ENCODE measurements around the gene BTN1A1. TPM values are rescaled to one million over a fixed set of nuclear protein-coding genes. Genes with fewer than 3 reads are reported as not detected.

BTN1A1 gene
- total RNA-seq, 1 donor from 2014 or later = not detected

DNA sequence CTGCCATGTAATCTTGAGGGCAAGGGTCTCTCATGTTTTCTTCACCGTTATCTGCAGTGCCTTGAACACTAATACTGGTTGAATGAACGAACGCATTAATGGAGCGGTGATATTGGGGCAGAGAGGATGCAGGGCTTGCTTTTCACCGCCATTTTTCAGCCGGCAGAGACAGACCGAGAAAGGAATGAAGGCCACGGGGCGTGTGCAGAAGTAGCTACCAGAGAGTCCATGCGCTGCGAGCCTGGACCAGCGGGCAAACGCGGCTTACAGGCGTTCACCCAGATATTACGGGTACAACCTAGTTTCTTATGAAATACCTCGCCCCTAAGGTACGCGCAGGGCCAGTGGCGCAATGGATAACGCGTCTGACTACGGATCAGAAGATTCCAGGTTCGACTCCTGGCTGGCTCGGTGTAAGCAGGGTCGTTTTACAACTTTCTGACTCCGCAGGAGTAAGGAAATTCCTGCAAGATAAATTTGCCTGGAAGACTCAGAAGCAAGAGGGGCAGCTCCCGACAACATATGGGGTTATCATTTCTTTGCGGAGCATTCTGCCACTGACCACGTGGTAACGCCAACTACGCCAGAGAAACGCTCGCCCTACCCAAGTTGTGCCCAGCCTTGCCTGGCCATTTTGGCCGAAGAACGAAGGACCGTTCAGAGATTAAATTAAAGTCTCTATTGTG lies 37.2 kb downstream of the BTN1A1 start:
- DNase-seq (ENCODE audit: low spot score in 2 of 2) = peak; percentile 75 to 96
- intact Hi-C loops (cut with DNase I) = loop anchor here (1.0 to 10.0 kb wide), 6 partner anchors 16 to 363 kb away; a partner anchor contains a TSS
- Histone ChIP-seq H3K27ac (peak overlapping the region; percentile 92 to 99), H3K27me3 (no peaks in the 10 kb centered on the region), H3K4me1 (peaks cover 5 to 32% of the 10 kb centered on the region in 2 donors), H3K4me3 (peak overlapping the region; percentile 89 to 98), H3K9me3 (no peaks in the 10 kb centered on the region), H3K36me3 (peaks cover 0 to 5% of the 10 kb centered on the region in 2 donors)
- no peak for TF ChIP-seq CTCF (IDR thresholded peaks at IDR 0.05)

- Histone ChIP-seq H3K9me3 (no peaks in the 10 kb centered on the region), H3K4me1 (peaks cover 5 to 32% of the 10 kb centered on the region in 2 donors), H3K27ac (peak within 1 kb of the TSS; percentile 92 to 99), H3K27me3 (no peaks in the 10 kb centered on the region), H3K36me3 (peaks cover 0 to 10% of the 10 kb centered on the region in 2 donors), H3K4me3 (peak within 1 kb of the TSS; percentile 89 to 98)
- TF ChIP-seq CTCF (IDR thresholded peaks at IDR 0.05) = peak in 1 of 3 experiments; percentile 12
- intact Hi-C loops (cut with DNase I) = loop anchor here (1.0 to 10.0 kb wide), 7 partner anchors 15 to 363 kb away; a partner anchor contains a TSS
- peak in 1 of 2 donors; percentile 90 for DNase-seq (ENCODE audit: low spot score in 2 of 2)
Measured at GRCh38 chr6:26537846-26538571, 37.9 kb downstream of the BTN1A1 start, which contains the start of gene HMGN4. Gene HMGN4, plus strand, starts transcription at chr6:26538366. Its CDS starts 6,841 bp downstream, at chr6:26545207.

DNA sequence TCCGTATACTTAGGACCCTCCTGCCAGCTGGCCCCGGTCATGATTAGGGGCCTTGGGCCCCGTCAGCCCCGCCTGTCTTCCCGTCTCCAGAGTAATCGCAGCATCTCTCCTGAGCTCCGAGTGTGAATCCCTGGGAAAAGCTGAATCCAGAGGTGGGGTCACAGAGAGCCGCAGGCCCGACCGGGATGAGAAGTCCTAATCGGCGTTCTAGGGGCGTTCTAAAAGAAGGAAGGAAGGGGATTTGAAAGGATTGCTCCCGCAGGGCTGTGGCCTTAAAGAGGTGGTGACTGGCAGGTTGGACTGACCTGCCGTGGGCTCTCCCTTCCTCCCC lies 38.4 kb downstream of the BTN1A1 start:
- Histone ChIP-seq H3K27me3 (no peaks in the 10 kb centered on the region), H3K36me3 (peaks cover 0 to 10% of the 10 kb centered on the region in 2 donors), H3K4me3 (peak overlapping the region; percentile 89 to 98), H3K9me3 (no peaks in the 10 kb centered on the region), H3K4me1 (peaks cover 5 to 32% of the 10 kb centered on the region in 2 donors), H3K27ac (peak overlapping the region; percentile 92 to 99)
- no peak for DNase-seq (ENCODE audit: low spot score in 2 of 2)
- intact Hi-C loops (cut with DNase I) = loop anchor here (1.0 to 10.0 kb wide), 5 partner anchors 15 to 364 kb away; a partner anchor contains a TSS
- no peak for TF ChIP-seq CTCF (IDR thresholded peaks at IDR 0.05)

GRCh38 chr6:26539071-26539615 lies 39.0 kb downstream of the BTN1A1 start:
- DNase-seq (ENCODE audit: low spot score in 2 of 2) = peak in 1 of 2 donors; percentile 59
- Histone ChIP-seq H3K9me3 (no peaks in the 10 kb centered on the region), H3K27me3 (no peaks in the 10 kb centered on the region), H3K4me1 (peaks cover 5 to 30% of the 10 kb centered on the region in 2 donors), H3K36me3 (peaks cover 0 to 10% of the 10 kb centered on the region in 2 donors), H3K27ac (peak overlapping the region; percentile 92 to 99), H3K4me3 (peak overlapping the region; percentile 89 to 98)
- intact Hi-C loops (cut with DNase I) = loop anchor here (5.0 to 10.0 kb wide), 4 partner anchors 227 to 364 kb away; a partner anchor contains a TSS
- no peak for TF ChIP-seq CTCF (IDR thresholded peaks at IDR 0.05)

DNA sequence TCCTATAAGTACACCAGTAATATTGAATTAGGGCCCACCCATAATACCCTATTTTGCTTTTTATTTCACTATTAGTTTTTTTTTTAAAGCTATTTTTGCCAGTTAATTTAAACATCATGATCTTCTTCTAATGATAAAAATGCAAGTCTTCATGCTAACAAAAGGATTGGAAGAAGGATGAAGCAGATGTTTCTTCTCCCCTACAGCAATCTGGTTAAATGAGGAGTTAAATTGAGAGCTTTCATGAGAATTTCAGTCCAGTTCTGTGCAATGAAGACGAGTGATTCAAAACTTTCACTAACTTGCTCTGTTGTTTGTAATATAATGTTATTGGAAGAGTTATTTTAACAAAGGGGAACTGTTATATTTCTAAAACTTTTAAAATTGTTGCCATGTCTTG lies 41.5 kb downstream of the BTN1A1 start:
- peaks cover 16 to 18% of the 10 kb centered on the region in 2 donors for H3K36me3 ChIP-seq
- H3K27ac ChIP-seq = no peak overlapping the region
- H3K27me3 ChIP-seq = no peaks in the 10 kb centered on the region
- H3K9me3 ChIP-seq = no peaks in the 10 kb centered on the region
- H3K4me1 ChIP-seq = peaks cover 0 to 14% of the 10 kb centered on the region in 2 donors
- TF ChIP-seq CTCF (IDR thresholded peaks at IDR 0.05) = no peak
- DNase-seq (ENCODE audit: low spot score in 2 of 2) = no peak
- intact Hi-C loops (cut with DNase I) = no loop called here
- no peak overlapping the region for H3K4me3 ChIP-seq
